Endothelial cell of umbilical vein (primary cell): ENCODE data around the gene LRRC47. TPM values are rescaled to one million over a fixed set of nuclear protein-coding genes. Genes with fewer than 3 reads are reported as not detected.

Experiments
- BruUV-seq: library from RNA; stranded (reverse); fragments of 400-500 nt; replicated peaks from 2 replicates; lab custom pipeline; 2021; lab: Mats Ljungman, UMichigan
- CTCF ChIA-PET: fragments of 300-600, 350-600 bp; sonication (Branson Sonifier 250); formaldehyde crosslinking; loops from one replicate; lab custom pipeline; 2021; ENCODE audit warnings: antibody characterized with exemption, inconsistent platforms; lab: Charles Lee
- POLR2A ChIA-PET: fragments of 300-600, 350-600 bp; sonication (Branson Sonifier 250); formaldehyde crosslinking; loops from one replicate; lab custom pipeline; 2021; ENCODE audit warnings: antibody characterized with exemption, inconsistent platforms; lab: Charles Lee
- DNase-seq: peaks from one replicate; pipeline ENCODE4 v3.0.0-alpha.2; 2011; ENCODE audit warnings: low read depth, low spot score
- FAIRE-seq: peaks from 2 replicates; lab custom pipeline; 2011; peaks lifted over from hg19 to GRCh38; lab: Jason Lieb, UNC
- H2AFZ ChIP-seq: 2 replicates; pipeline ENCODE4 v1.6.0; 2012; ENCODE audit warnings: low read depth, low read length, control low read depth, inconsistent platforms
- H3K27ac ChIP-seq: 2 replicates; pipeline ENCODE4 v1.5.1; 2011; ENCODE audit warnings: low read depth, mild to moderate bottlenecking, control low read depth, low read length, moderate library complexity; ENCODE audit not compliant: insufficient read depth
- H3K27me3 ChIP-seq, 2 experiments: 2 replicates each; pipeline versions ENCODE4 v1.6.0 to v1.6.1; 2011; ENCODE audit warnings: low read length in 2 of 2, mixed read lengths in 1 of 2; ENCODE audit not compliant: control insufficient read depth in 2 of 2, insufficient read depth in 2 of 2
- H3K36me3 ChIP-seq, 2 experiments: 2 replicates in 1 of 2; 3 replicates in 1 of 2; pipeline ENCODE4 v1.5.1; 2011; ENCODE audit warnings: low read length in 2 of 2, mild to moderate bottlenecking in 1 of 2, moderate library complexity in 1 of 2; ENCODE audit not compliant: control insufficient read depth in 2 of 2, insufficient read depth in 2 of 2; ENCODE audit errors: extremely low read depth in 1 of 2
- H3K4me1 ChIP-seq: 3 replicates; pipeline ENCODE4 v1.5.1; 2011; ENCODE audit warnings: mild to moderate bottlenecking, low read length; ENCODE audit not compliant: control insufficient read depth, insufficient read depth; ENCODE audit errors: extremely low read depth
- H3K4me2 ChIP-seq: 2 replicates; pipeline ENCODE4 v1.6.1; 2011; ENCODE audit warnings: low read length, control low read depth, mixed read lengths; ENCODE audit not compliant: insufficient read depth
- H3K4me3 ChIP-seq, 3 experiments: fragments of 200-600 bp in 1 of 3; sonication (generic), shearing (Covaris generic) in 1 of 3; replicated peaks in 1 of 3; 2 replicates each; pipeline ENCODE4 v1.5.1; 2011 to 2016; ENCODE audit warnings: control low read depth in 3 of 3, low read length in 3 of 3, mild to moderate bottlenecking in 2 of 3, inconsistent platforms in 1 of 3, low read depth in 1 of 3, moderate library complexity in 1 of 3; ENCODE audit not compliant: insufficient read depth in 1 of 3
- H3K79me2 ChIP-seq: 2 replicates; pipeline ENCODE4 v1.6.0; 2012; ENCODE audit warnings: low read length, inconsistent platforms; ENCODE audit not compliant: control insufficient read depth, insufficient read depth
- H3K9ac ChIP-seq: replicated peaks from 2 replicates; pipeline ENCODE3; 2011; ENCODE audit warnings: low read length, control low read depth; ENCODE audit not compliant: insufficient read depth; ENCODE audit errors: extremely low read depth
- H3K9me1 ChIP-seq: replicated peaks from 3 replicates; pipeline ENCODE4 v1.6.0; 2011; ENCODE audit warnings: mild to moderate bottlenecking, low read length; ENCODE audit not compliant: control insufficient read depth, insufficient read depth; ENCODE audit errors: extremely low read depth
- H3K9me3 ChIP-seq: replicated peaks from 2 replicates; pipeline ENCODE4 v1.5.1; 2012; ENCODE audit warnings: low read length, inconsistent platforms; ENCODE audit not compliant: control insufficient read depth, insufficient read depth
- H4K20me1 ChIP-seq: replicated peaks from 2 replicates; pipeline ENCODE3; 2011; ENCODE audit warnings: mild to moderate bottlenecking, low read length; ENCODE audit not compliant: control insufficient read depth, insufficient read depth; ENCODE audit errors: extremely low read depth
- CTCF ChIP-seq, 2 donors: IDR thresholded peaks; 1 replicate in 1 of 2; 2 replicates in 1 of 2; pipeline ENCODE4 v1.5.1; 2011; ENCODE audit warnings: low read length in 2 of 2, mild to moderate bottlenecking in 2 of 2, moderate library complexity in 2 of 2, control low read depth in 1 of 2, inconsistent platforms in 1 of 2, low read depth in 1 of 2; ENCODE audit not compliant: insufficient read depth in 1 of 2; ENCODE audit errors: extremely low read depth in 1 of 2
- EZH2 ChIP-seq: IDR thresholded peaks from 2 replicates; pipeline ENCODE4 v1.6.1; 2012; ENCODE audit warnings: borderline replicate concordance, low read depth, mild to moderate bottlenecking, moderate library complexity, low read length, inconsistent platforms; ENCODE audit not compliant: severe bottlenecking
- FOS ChIP-seq: IDR thresholded peaks from 2 replicates; pipeline ENCODE4 v1.6.1; 2011; ENCODE audit warnings: mild to moderate bottlenecking, low read length, moderate library complexity, borderline replicate concordance; ENCODE audit not compliant: insufficient read depth
- GATA2 ChIP-seq: IDR thresholded peaks from 2 replicates; pipeline ENCODE4 v1.7.0; 2011; ENCODE audit warnings: low read depth, mild to moderate bottlenecking, moderate library complexity, mixed read lengths, low read length; ENCODE audit not compliant: insufficient read length, insufficient read depth
- JUN ChIP-seq: IDR thresholded peaks from 2 replicates; pipeline ENCODE4 v1.6.1; 2011; ENCODE audit warnings: borderline replicate concordance, low read depth; ENCODE audit not compliant: insufficient read length, insufficient read depth
- MAX ChIP-seq: IDR thresholded peaks from 2 replicates; pipeline ENCODE4 v1.6.1; 2011; ENCODE audit not compliant: insufficient read depth, insufficient read length
- MYC ChIP-seq: IDR thresholded peaks from one replicate; pipeline ENCODE4 v1.6.1; 2011; ENCODE audit warnings: mild to moderate bottlenecking, low read depth, low read length
- POLR2A ChIP-seq: IDR thresholded peaks from 2 replicates; pipeline ENCODE4 v1.6.1; 2012; ENCODE audit warnings: low read depth, mild to moderate bottlenecking, control low read depth, low read length
- POLR2AphosphoS5 ChIP-seq: IDR thresholded peaks from 2 replicates; pipeline ENCODE4 v1.6.1; 2012; ENCODE audit warnings: low read depth, mild to moderate bottlenecking, control low read depth, low read length, moderate library complexity; ENCODE audit not compliant: insufficient read depth
- dilution Hi-C: fragments of 300-500 bp; cut with MboI; formaldehyde crosslinking; loops from one replicate; pipeline ENCODE4 v1.15.0; 2019; ENCODE audit warnings: low sequenced_read_pairs; ENCODE audit not compliant: extremely low pct_ligation_motif_present
- intact Hi-C: fragments of 100-400 bp; cut with micrococcal nuclease; formaldehyde crosslinking; loops from one replicate; pipeline ENCODE4 v1.10.0; 2022
- polyA plus RNA-seq, 4 experiments: library from polyadenylated mRNA; depleted of rRNA in 3 of 4; stranded (reverse) in 3 of 4; unstranded in 1 of 4; fragments of >200 nt; gene quantifications; 2 replicates each; pipeline versions ENCODE4 v1.2.1 to v1.2.3, GENCODE V29; 2011 to 2012; ENCODE audit warnings: missing spikeins in 1 of 4
- total RNA-seq: library from RNA; stranded (reverse); gene quantifications from 2 replicates; pipeline ENCODE4 v1.2.3, GENCODE V29; 2021

The LRRC47 gene
- total and polyA plus RNA-seq, 2 donors (not counting 3 experiments of a cell fraction or from before 2014, with no cell fraction given): 23.7 to 42.5 TPM

- POLR2A ChIA-PET: no interaction called here
- Histone ChIP-seq H3K9me1 (no peaks in the 10 kb centered on the region), H3K9me3 (no peaks in the 10 kb centered on the region), H3K27ac (no peak overlapping the region), H3K27me3 (no peaks in the 10 kb centered on the region), H4K20me1 (no peaks in the 10 kb centered on the region), H3K9ac (no peak overlapping the region), H3K4me2 (no peak overlapping the region), H3K79me2 (no peaks in the 10 kb centered on the region), H3K36me3 (peaks cover under 1 to 15% of the 10 kb centered on the region in 2 experiments), H2AFZ (no peak overlapping the region), H3K4me3 (no peak overlapping the region), H3K4me1 (no peaks in the 10 kb centered on the region)
- dilution Hi-C loops (no loop called here), intact Hi-C loops (no loop called here)
- TF ChIP-seq FOS: no peak
- TF ChIP-seq EZH2: no peak
- no peak for TF ChIP-seq POLR2AphosphoS5
- TF ChIP-seq MYC: no peak
- FAIRE-seq (no peak), DNase-seq (no peak)
- CTCF ChIA-PET: no interaction called here
- no TSS peak for BruUV-seq
Measured at GRCh38 chr1:3834701-3835100, 38.4 kb upstream of the LRRC47 start.

- no peaks in the 10 kb centered on the region for H4K20me1 ChIP-seq
- intact Hi-C loops: no loop called here
- POLR2A ChIA-PET: no interaction called here
- peaks cover 7 to 12% of the 10 kb centered on the region in 2 experiments for H3K36me3 ChIP-seq
- no peaks in the 10 kb centered on the region for H3K4me1 ChIP-seq
- H3K4me2 ChIP-seq: no peak overlapping the region
- H3K4me3 ChIP-seq: no peak overlapping the region
- no peak overlapping the region for H2AFZ ChIP-seq
- FAIRE-seq: no peak
- no peaks in the 10 kb centered on the region for H3K9me1 ChIP-seq
- TF ChIP-seq MAX (no peak), POLR2A (no peak), FOS (no peak), JUN (no peak), POLR2AphosphoS5 (no peak), CTCF (IDR thresholded peaks at IDR 0.05; ENCODE audit: extremely low read depth in 1 of 2, insufficient read depth in 1 of 2, low read depth in 1 of 2, low read length in 2 of 2) (no peak), GATA2 (no peak), EZH2 (no peak), MYC (no peak)
- H3K9me3 ChIP-seq: no peaks in the 10 kb centered on the region
- CTCF ChIA-PET: no interaction called here
- no peaks in the 10 kb centered on the region for H3K27me3 ChIP-seq
- BruUV-seq: no TSS peak
- no peak overlapping the region for H3K27ac ChIP-seq
- DNase-seq: no peak
- dilution Hi-C loops: no loop called here
- H3K79me2 ChIP-seq: no peaks in the 10 kb centered on the region
- H3K9ac ChIP-seq: no peak overlapping the region
Measured at GRCh38 chr1:3831689-3832088, 35.4 kb upstream of the LRRC47 start.
